DOHH2 (cell line): Measurements from ENCODE around the gene ADGRA1.

Experiments
- EZH2phosphoT487 ChIP-seq: fragments of 200-600 bp; sonication (generic); IDR thresholded peaks from 2 replicates; pipeline ENCODE4 v1.6.1; 2017; ENCODE audit warnings: borderline replicate concordance, mild to moderate bottlenecking, antibody characterized with exemption, low read length, moderate library complexity, mixed read lengths
- TF ChIP-seq, protein P1 (sequence below): fragments of 200-600 bp; sonication (generic); IDR thresholded peaks from one replicate; pipeline ENCODE4 v1.5.1; 2014; ENCODE audit warnings: antibody characterized with exemption, mild to moderate bottlenecking, low read depth, low read length; ENCODE audit not compliant: poor library complexity, severe bottlenecking

- TF ChIP-seq, protein P1, sequence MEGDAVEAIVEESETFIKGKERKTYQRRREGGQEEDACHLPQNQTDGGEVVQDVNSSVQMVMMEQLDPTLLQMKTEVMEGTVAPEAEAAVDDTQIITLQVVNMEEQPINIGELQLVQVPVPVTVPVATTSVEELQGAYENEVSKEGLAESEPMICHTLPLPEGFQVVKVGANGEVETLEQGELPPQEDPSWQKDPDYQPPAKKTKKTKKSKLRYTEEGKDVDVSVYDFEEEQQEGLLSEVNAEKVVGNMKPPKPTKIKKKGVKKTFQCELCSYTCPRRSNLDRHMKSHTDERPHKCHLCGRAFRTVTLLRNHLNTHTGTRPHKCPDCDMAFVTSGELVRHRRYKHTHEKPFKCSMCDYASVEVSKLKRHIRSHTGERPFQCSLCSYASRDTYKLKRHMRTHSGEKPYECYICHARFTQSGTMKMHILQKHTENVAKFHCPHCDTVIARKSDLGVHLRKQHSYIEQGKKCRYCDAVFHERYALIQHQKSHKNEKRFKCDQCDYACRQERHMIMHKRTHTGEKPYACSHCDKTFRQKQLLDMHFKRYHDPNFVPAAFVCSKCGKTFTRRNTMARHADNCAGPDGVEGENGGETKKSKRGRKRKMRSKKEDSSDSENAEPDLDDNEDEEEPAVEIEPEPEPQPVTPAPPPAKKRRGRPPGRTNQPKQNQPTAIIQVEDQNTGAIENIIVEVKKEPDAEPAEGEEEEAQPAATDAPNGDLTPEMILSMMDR, result no peak
- no peak for TF ChIP-seq EZH2phosphoT487
Observed at GRCh38 chr10:133044401-133044811, 43.3 kb upstream of the ADGRA1 start.
